GM21723 (cell line): ENCODE measurements around the gene NPW.

ENCODE experiments used
- ATAC-seq: cut with Tn5 transposase; IDR thresholded peaks from one replicate; pipeline ENCODE4 v1.9.1; 2021; ENCODE audit warnings: mild to moderate bottlenecking, moderate library complexity; ENCODE audit not compliant: unreplicated experiment

NPW gene

DNA sequence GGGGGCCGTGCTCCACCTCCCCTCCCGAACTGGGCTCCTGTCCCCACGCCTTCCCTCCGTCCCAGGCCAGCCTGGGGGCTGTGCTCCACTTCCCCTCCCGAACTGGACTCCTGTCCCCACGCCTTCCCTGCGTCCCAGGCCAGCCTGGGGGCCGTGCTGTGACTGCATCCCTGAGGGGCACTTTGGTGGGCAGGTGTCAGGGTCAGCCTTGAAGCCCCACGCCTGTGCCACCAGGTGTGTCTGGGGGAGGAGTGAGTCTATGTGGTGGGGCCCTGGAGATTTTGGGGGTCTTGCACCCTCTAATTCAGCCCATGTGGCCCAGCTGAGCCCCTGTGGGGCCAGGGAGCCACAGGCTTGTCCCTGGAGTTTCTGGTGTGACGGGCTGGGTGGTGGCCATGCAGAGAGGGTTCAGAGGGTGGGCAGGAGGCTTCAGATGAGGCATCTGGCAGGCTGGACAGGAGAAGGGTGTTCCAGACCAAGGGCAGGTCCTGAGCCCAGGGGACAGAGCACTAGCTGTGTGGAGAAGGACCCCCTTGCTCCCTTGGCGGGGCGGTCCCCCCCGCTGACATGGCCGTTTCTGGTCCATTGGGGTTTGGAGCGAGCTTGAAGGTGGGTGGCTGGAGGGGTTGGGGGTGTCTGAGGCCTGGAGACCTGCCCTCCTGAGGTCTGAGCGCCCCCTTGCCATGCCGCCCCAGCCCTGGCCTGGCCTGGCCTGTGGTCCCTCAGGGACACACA is 15.3 kb downstream of the NPW start:
- no peak for ATAC-seq

DNA sequence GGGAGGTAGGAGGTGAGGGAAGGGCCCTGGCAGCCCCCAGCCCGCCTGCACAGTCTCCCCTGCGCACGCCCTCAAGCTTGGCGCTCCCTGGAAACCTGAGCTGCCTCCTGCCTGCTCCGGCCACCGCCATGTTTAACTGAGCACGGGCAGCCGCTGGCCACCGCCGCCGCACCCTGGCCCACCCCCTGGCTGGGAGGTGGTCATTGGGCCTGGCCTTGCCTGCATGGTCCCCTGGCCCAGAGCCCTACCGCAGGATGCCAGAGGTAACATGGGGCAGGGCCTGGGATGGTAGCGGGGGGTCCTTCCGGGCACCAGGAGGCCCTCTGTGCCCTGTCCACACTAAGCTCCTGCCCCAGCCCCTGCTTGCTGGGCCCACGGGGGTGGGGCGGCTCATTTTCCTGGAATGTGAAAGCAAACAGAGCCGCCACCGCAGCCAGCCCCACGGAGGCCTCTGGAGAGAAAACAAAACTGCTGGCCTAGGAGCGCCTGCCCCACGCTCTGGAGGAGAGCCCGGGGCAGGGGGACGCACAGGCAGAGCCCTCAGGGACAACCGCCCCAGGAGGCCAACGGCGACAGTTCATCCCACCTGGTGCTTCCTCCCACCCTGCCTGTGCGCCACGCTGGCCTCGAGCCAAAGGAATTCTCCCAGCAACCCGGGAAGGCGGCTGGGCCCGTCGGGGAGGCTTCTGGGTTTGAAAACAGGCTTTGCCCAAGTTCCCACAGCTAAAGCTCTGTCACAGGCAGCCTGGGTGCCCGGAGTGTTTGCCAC is 16.0 kb downstream of the NPW start:
- no peak for ATAC-seq

DNA sequence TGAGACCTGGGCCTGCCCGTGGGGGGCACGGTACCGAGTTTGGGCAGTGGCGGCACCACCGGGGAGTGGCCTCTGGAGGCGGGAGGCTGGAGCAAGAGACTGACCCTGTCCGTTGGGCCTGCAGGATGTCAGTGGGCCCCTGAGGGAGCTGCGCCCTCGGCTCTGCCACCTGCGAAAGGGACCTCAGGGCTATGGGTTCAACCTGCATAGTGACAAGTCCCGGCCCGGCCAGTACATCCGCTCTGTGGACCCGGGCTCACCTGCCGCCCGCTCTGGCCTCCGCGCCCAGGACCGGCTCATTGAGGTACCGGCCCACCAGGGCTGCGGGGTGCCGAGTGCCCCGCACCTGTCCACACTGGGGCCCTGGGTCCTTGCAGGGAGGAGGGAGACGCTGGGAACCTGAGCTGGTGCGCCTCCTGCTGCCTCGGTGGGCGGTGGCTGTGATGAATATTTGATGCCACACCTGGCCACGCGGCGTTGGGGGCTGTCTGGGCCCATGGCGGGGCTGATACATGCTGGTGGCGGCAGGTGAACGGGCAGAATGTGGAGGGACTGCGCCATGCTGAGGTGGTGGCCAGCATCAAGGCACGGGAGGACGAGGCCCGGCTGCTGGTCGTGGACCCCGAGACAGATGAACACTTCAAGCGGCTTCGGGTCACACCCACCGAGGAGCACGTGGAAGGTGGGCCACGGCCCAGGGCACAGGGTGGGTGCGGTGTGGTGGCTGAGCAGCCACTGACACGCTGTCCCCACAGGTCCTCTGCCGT is 16.8 kb downstream of the NPW start:
- ATAC-seq = no peak

DNA sequence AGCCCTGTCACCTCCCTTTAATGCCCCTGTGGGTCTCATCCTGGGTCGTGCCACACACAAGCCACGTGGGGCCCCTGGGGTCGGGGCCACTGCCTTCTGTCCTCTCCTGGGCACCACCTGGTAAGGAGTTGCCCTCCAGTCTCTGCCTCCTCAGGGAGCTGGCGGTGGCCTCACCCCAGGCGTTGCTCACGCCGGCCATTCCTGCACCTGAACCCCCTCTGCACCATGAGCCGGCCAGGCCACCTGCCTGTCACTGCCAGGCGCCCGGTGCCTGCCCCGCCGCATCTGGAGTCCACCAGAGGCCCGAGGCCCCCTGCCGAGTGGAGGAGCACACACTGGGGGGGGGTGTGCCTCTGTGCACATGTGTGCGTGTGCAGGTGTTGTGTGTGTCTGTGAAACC is 17.5 kb downstream of the NPW start:
- no peak for ATAC-seq

DNA sequence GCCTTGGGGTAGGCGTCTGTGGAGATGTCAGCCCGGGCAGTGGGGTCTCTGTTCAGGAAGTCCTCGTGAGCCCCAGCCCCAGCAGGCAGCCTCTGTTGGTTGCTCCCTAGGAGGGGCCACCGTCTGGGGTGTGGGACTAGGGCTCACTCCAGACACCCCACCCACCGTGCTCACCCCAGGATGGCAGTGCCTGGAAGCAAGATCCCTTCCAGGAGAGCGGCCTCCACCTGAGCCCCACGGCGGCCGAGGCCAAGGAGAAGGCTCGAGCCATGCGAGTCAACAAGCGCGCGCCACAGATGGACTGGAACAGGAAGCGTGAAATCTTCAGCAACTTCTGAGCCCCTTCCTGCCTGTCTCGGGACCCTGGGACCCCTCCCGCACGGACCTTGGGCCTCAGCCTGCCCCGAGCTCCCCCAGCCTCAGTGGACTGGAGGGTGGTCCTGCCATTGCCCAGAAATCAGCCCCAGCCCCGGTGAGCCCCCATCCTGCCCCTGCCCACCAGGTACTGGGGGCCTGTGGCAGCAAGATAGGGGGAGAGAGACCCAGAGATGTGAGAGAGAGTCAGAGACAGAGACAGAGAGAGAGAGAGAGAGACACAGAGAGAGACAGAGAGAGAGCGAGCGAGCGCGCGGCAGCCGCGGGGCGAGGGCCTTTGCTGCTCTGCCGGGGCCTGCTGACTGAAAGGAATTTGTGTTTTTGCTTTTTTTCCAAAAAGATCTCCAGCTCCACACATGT is 18.2 kb downstream of the NPW start:
- ATAC-seq = no peak

DNA sequence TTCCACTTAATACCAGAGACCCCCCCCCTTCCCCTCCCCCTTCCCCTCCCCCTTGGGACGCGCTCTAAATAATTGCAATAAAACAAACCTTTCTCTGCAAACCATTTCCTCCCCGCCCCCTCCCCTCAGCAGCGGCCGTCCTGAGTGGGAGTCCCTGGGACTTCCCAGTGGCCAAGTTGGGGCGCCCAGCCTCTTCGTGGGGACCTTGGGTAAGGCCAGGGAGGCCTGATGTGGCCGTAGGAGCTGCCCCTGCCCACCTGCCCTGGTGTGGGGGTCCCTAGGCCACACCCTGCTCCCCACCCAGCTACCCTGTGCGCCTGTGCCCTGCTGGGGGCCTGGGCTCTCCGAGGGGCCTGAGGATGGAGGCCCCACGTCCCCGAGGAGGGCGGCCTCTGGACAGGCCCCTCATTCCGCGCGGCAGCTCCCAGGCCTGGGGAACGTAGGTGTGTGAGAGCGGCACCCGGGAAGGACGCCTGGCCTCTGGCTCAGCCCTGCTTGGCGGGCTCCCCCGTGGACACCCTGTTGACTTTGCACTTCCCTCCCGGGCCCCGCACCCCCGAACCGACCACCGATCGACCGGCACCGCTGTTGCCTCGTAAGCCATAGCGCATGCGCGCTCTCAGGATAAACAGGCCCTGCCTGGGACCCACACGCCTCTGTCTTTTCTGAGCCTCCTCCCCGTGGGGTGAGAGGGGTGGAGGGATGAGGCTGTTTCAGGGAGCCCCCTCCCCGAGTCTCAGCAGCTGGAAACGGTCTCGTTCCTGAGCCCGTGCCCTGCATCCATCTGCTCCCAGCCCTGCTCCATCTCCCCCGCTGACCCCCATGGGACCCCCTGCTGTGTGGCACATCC is 19.0 kb downstream of the NPW start:
- ATAC-seq = no peak

DNA sequence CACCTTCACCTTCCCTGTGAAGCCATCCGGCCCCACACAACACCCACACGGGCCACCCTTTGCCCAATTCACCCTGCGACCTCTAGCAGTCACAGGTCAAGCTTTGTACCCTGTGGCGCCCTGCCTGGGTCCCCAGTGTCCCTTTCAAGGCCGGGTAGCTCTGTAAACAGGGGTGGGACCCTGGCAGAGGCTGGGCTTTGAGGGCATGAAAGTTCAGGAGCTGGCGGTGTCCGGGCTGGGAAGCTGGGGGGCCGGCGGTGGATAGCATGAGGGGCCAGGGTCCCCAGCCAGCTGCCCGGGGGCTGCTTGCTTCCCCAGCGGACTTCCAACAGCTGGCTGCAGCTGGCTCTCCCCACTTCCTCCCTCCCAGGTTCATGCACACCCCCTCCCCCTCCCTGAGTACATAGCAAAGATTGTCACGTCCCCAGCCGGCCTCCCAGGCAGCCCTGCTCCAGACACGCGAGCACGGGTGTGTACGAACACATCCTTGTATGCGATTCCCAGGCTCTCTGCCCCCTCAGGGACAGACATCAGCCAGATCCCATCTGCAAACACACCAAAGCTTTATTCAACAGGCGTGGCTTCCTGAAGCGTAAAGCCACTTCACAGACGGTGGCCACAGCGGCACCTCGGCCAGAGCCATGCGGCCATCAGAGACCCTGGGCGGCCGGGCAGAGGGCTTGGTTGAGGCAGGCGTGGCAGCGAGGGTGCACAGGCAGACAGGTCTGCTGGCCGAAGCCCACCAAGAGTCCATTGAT is 19.9 kb downstream of the NPW start:
- no peak for ATAC-seq

DNA sequence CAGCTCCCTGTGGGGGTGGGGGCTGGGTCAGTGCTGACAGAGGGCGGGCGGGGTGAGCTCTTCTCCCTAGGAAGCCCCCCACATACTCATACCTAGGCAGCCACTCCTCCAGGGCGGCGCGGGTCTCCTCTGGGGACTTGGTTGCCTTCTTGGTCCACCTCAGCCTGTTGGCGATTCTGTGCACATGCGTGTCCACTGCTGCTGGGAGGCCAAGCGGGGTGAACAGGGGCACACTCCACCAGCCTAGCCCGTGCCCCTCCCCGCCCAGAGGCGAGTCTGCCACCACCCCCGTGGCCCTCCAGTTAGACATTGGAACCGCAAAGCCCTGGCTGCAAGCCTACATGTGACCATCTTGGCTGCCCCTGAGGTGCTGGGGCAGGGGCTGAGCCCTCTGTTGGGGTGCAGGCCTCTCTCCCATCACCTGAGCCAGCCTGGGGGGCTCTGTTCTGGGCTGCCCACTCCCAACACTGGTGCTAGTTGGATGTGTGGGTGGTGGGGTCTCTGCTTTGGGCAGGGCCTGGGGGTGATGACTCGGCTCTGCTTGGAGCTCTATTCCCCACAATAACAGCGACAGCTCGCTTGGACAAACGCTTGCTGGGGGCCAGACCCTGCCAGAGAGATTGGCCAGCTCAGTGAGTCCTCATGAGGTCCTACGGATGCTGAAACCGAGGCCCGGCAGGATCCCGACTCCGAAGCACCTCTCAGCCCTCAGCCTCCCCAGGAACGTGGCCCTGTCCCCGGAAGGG is 20.6 kb downstream of the NPW start:
- no peak for ATAC-seq

DNA sequence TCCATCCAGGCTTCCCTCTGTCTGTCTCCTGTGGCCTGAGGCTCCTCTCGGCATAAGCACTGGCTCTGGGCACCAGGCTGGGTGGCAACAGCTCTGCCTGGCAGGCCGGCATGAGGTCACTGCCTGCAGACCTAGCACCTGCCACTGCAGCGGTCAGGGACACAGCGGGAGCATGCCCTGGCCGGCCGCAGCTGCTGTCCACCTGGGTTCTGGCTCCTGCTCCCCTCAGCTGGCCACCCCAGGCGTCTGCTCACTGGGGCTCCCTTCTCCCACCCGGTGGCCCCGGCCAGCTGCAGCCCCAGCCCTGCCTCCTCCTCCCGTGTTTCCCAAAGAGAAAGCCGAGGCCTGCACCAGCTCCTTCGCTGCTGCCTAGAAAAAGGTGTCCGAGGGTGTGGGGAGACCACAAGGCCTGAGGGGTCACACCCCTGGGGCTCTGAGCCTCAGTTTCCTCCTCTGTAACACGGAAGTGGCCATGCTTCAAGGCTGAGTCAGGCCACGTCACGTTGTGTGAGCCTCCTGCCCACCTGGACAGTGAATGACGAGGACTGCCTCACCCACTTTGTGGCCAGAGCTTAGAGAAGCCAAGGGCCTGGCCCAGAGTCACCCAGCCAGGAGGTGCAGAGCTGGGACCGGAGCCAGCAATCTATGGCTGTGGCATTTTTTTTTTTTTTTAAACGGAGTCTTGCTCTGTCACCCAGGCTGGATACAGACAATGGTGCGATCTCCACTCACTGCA is 21.4 kb downstream of the NPW start:
- no peak for ATAC-seq

DNA sequence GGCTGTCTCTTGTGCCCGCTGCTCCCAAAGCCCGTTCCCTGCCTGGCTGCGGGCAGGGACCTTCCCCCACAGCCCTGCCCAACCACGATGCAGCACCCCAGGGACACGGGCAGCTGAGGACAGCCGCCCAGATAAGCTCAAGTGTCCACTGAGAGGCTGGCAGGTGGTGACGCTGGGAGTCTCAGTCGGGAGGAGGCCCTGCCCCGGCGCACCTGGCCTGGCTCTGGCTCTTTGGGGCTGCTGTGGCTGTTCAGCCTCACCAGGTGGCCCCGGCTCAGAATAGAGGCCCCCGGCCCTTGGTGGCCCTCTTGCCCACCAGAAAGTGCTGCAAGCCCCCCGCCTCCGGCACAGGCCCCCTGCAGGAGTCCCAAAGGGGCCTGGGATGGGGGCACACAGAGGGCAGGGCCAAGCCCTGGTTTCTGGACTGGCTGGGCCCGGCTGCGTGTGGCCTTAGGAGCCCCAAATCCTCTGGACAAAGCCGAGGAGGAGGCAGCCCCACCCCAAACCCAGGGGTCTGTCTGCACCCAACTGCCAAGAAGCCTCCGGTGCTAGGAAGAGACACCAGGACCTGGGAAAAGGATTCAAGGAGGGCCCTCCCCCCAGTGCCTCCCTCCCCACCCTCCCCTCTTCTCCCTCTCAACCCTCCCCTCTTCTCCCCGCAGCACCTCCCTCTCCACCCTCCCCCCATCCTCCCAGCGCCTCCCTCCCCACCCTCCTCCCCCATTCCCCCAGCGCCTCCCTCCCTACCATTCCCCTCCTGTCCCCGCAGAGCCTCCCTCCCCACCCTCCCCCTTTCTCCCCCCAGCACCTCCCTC is 22.8 kb downstream of the NPW start:
- no peak for ATAC-seq

DNA sequence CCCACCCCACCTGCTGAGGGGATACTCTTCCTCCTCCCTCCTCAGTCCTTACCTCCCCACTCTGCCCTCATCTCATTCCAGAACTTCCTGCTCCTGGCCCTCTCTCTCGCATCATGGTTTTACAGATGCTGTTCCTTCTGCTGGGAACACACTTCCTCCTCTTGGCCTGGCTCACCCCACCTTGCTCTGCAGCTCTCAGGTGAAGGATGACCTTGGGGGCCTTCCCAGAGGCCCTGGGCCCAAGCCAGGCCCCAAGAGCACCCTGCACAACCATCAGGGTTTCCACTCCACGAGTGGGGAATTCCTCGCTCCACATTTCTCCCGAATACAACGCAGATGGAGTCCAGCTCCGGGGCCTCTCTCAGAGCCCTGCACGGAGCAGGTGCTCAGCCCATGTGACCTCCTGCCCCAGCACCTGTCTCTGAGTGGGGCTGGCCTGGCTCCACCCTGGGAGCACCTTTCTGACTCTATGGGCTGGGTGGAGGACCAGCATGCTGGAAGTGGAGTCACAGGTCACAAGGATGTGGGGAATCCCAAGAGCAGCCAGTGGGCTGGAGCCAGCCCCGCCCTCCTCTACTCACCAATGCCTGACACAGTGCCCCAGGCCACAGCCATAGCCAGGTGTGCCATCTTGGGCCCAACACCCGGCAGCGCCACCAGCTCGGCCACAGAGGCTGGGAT is 23.5 kb downstream of the NPW start:
- ATAC-seq = no peak

DNA sequence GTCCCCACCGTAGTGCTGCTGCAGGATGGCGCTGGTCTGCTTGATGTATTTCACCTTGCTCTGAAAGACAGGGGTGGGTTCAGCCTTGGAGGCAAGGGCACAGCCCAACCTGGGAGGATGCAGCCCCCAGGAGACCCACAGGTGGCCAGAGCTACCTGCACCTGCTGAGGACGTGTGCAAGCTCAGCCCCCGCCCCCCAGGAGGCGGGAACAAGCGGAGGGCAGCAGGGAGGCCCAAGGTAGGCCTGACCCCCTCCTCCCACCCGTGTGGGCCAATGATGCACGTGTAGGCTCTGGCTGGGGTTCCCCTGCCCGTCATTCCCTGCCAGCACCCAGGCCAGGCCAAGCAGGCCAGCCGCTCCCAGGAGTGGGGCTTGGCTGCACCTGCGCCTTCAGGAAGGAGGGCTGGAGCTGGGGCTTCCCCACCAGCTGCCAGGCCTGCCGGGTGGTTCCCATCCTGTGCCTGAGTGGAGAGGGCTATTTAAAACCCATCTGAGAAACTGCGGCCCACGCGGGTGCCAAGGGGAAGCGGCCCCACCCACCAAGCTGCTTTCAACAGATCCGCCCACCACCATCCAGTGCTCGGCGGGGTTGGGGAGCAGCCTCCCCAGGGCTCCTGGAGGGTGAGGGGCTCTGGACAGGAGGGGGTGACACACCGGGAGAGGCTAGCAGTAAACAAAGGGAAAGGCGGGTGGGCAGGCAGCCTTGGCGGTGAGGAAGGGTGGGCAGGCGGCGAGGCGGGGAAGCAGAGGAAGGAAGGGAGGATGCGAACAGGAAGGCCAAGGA is 24.3 kb downstream of the NPW start:
- no peak for ATAC-seq

DNA sequence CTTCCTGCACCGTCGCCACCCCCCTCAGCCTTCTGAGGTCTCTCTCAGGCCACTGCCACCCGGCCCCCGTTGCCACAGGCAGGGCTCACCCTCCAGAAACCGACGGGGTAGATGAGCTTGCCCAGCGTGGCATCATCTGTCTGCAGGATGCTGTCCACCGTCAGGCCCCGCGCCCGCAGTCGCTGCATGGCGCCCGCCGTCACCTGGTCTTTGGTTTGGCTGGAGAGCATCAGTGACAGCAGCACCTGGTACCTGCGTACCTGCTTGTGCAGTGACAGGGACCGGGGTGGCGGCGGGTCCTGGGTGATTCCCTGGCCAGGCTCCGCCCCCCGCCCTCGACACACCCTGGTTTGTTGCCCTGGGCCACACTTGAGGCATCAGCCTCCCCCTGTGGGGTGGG is 25.0 kb downstream of the NPW start:
- ATAC-seq = no peak

DNA sequence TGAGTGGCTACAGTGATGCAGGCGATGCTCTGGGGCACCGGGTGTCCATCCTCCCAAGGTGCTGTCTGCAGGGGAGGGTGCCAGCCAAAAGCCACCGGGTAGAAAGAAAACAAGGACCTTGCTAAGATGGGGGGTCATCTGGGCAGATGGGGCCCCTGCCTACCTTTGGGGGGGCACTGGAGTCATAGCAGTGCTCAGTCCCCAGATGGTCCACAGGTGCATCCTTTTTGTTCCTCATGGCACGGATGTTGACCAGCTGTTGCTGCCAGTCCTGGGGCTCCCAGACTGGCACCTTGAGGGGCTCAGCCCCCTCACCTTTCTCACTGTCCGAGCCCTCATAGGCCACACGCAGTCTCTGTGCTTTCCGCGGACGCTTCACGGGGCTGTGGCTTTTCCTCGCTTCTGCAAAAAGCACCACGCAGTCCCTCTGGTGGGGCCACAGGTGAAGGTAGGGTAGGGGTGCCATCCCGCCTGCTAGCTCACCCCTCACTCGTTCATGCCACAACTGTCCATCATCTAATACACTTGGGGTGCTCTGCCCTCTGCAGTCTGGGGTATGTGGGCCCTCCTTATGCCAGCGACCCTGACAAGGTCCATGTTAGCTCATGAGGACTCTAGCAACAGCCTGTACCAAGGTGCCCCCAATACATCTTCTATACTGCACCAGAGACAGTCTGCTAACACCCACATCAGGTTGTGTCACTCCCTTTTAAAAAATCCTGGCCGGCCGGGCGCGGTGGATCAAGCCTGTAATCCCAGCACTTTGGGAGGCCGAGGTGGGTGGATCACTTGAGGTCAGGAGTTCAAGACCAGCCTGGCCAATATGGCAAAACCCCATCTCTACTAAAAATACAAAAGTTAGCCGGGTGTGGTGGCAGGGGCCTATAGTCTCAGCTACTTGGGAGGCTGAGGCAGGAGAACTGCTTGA is 26.6 kb downstream of the NPW start:
- no peak for ATAC-seq

DNA sequence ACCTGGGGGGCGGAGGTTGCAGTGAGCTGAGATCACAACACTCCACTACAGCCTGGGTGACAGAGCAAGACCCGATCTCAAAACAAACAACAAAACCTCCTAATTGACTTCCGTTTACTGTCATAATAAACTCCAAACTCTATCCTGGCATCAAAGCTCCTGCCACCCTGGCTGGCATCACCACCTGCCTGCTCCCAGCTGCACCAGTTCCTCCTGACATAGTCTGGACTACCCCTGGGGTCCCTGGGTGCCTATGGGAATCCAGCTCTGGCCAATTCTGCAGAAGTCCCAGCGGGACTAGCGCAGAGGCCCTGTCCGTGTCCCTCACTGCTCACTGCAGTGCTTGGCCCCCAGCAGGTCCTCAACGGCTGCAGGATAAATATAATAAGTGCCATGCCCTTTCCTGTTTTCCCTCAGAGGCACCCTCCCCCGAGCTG is 27.3 kb downstream of the NPW start:
- no peak for ATAC-seq
